Naive B cell (primary cell): ENCODE data around the gene PRR14. TPM values are rescaled to one million over a fixed set of nuclear protein-coding genes. Genes with fewer than 3 reads are reported as not detected.
"Not testable (repeated sequence)": the region's sequence is repeated elsewhere in the genome, so short reads cannot be mapped to it uniquely, and the experiment has no call there.

ENCODE experiments used
- ATAC-seq, 2 donors: fragments of 150-1000 bp; cut with Tn5 transposase; 2 replicates each; pipeline ENCODE4 v1.10.0; 2021; ENCODE audit warnings: low read depth in 2 of 2, mild to moderate bottlenecking in 2 of 2, moderate library complexity in 2 of 2
- DNase-seq: peaks from one replicate; pipeline ENCODE4 v3.0.0; 2022
- H3K27ac Mint-ChIP-seq, 6 donors: one replicate each; pipeline ENCODE4 v1.8.0; 2020 to 2022; ENCODE audit warnings: mild to moderate bottlenecking in 6 of 6, mixed read lengths in 6 of 6, moderate library complexity in 5 of 6, inconsistent platforms in 2 of 6
- H3K27me3 Mint-ChIP-seq, 3 donors: one replicate each; pipeline ENCODE4 v1.8.0; 2021 to 2022; ENCODE audit warnings: mixed read lengths in 3 of 3, mild to moderate bottlenecking in 1 of 3
- H3K36me3 Mint-ChIP-seq, 2 donors: one replicate each; pipeline ENCODE4 v1.8.0; 2020 to 2022; ENCODE audit warnings: mixed read lengths in 2 of 2, inconsistent platforms in 1 of 2, mild to moderate bottlenecking in 1 of 2
- H3K4me1 Mint-ChIP-seq, 3 donors: one replicate each; pipeline ENCODE4 v1.8.0; 2020 to 2022; ENCODE audit warnings: mixed read lengths in 3 of 3, inconsistent platforms in 1 of 3, mild to moderate bottlenecking in 1 of 3, moderate library complexity in 1 of 3
- H3K4me3 Mint-ChIP-seq, 8 donors: one replicate each; pipeline ENCODE4 v1.8.0; 2020 to 2022; ENCODE audit warnings: mild to moderate bottlenecking in 8 of 8, mixed read lengths in 8 of 8, moderate library complexity in 8 of 8, inconsistent platforms in 2 of 8
- H3K9me3 Mint-ChIP-seq, 7 donors: one replicate each; pipeline ENCODE4 v1.8.0; 2020 to 2022; ENCODE audit warnings: mixed read lengths in 7 of 7, mild to moderate bottlenecking in 5 of 7, inconsistent platforms in 2 of 7, moderate library complexity in 1 of 7
- polyA plus RNA-seq, 6 donors: library from polyadenylated mRNA; unstranded; fragments of 300-500 nt; fragmentation: Illumina TruSeq; gene quantifications; one replicate each; pipeline ENCODE4 v1.2.3, GENCODE V29; 2021; ENCODE audit warnings: low read depth in 6 of 6

PRR14 gene
- polyA plus RNA-seq, 6 donors from 2014 or later, result 11.6 to 40.9 (median 17.8) TPM

- no peaks in the 10 kb centered on the region for H3K27me3 Mint-ChIP-seq
- H3K27ac Mint-ChIP-seq, result peak overlapping the region in 1 of 6 donors; percentile 56
- ATAC-seq (peak in 1 of 2 donors; percentile 9), DNase-seq (no peak)
- H3K4me3 Mint-ChIP-seq, result no peak overlapping the region
- H3K4me1 Mint-ChIP-seq, result peaks cover 0 to 14% (median 4%) of the 10 kb centered on the region in 3 donors
- no peaks in the 10 kb centered on the region for H3K9me3 Mint-ChIP-seq
- peaks cover 4 to 10% of the 10 kb centered on the region in 2 donors for H3K36me3 Mint-ChIP-seq
Measured at GRCh38 chr16:30669026-30669902, 18.5 kb downstream of the PRR14 start.

GRCh38 chr16:30669903-30670824 is 19.4 kb downstream of the PRR14 start:
- H3K4me3 Mint-ChIP-seq, result peak overlapping the region in 1 of 8 donors; percentile 20
- peaks cover 4 to 10% of the 10 kb centered on the region in 2 donors for H3K36me3 Mint-ChIP-seq
- no peak for DNase-seq
- H3K27me3 Mint-ChIP-seq, result no peaks in the 10 kb centered on the region
- H3K27ac Mint-ChIP-seq, result peak overlapping the region in 4 of 6 donors; percentile 30 to 88 (median 50)
- peak in 1 of 2 donors; percentile 20 for ATAC-seq
- no peaks in the 10 kb centered on the region for H3K9me3 Mint-ChIP-seq
- H3K4me1 Mint-ChIP-seq, result peaks cover 0 to 10% (median 4%) of the 10 kb centered on the region in 3 donors

GRCh38 chr16:30675143-30675542 is 24.4 kb downstream of the PRR14 start:
- Mint-ChIP-seq H3K4me3 (no peak overlapping the region), H3K36me3 (no peaks in the 10 kb centered on the region), H3K27ac (no peak overlapping the region), H3K9me3 (no peaks in the 10 kb centered on the region), H3K27me3 (no peaks in the 10 kb centered on the region), H3K4me1 (peaks cover 0 to 4% (median 0%) of the 10 kb centered on the region in 3 donors)
- no peak for ATAC-seq
- DNase-seq, result no peak

- Mint-ChIP-seq H3K4me3 (no peak overlapping the region), H3K27me3 (peaks cover 0 to 5% (median 0%) of the 10 kb centered on the region in 3 donors), H3K27ac (no peak overlapping the region), H3K9me3 (no peaks in the 10 kb centered on the region), H3K4me1 (peaks cover 0 to 6% (median 1%) of the 10 kb centered on the region in 3 donors), H3K36me3 (no peaks in the 10 kb centered on the region)
- no peak for ATAC-seq
- no peak for DNase-seq
Measured at GRCh38 chr16:30677931-30678585, 27.3 kb downstream of the PRR14 start.

GRCh38 chr16:30678586-30678970 is 27.8 kb downstream of the PRR14 start:
- DNase-seq (no peak), ATAC-seq (no peak)
- Mint-ChIP-seq H3K4me1 (peaks cover 0 to 6% (median 1%) of the 10 kb centered on the region in 3 donors), H3K27me3 (peaks cover 0 to 5% (median 0%) of the 10 kb centered on the region in 3 donors), H3K4me3 (no peak overlapping the region), H3K27ac (no peak overlapping the region), H3K36me3 (no peaks in the 10 kb centered on the region), H3K9me3 (no peaks in the 10 kb centered on the region)

- Mint-ChIP-seq H3K27me3 (peaks cover 0 to 5% (median 0%) of the 10 kb centered on the region in 3 donors), H3K4me3 (no peak overlapping the region), H3K27ac (peak overlapping the region in 1 of 6 donors; percentile 24), H3K9me3 (no peaks in the 10 kb centered on the region), H3K4me1 (peaks cover 0 to 6% (median 1%) of the 10 kb centered on the region in 3 donors), H3K36me3 (no peaks in the 10 kb centered on the region)
- no peak for DNase-seq
- no peak for ATAC-seq
Measured at GRCh38 chr16:30680326-30680725, 29.6 kb downstream of the PRR14 start.

- H3K27me3 Mint-ChIP-seq, result no peaks in the 10 kb centered on the region
- H3K36me3 Mint-ChIP-seq, result no peaks in the 10 kb centered on the region
- H3K9me3 Mint-ChIP-seq, result no peaks in the 10 kb centered on the region
- peak overlapping the region in 1 of 6 donors; percentile 49 for H3K27ac Mint-ChIP-seq
- no peak for DNase-seq
- no peak overlapping the region for H3K4me3 Mint-ChIP-seq
- peaks cover 2 to 8% (median 6%) of the 10 kb centered on the region in 3 donors for H3K4me1 Mint-ChIP-seq
- ATAC-seq, result no peak
Measured at GRCh38 chr16:30688701-30689100, 37.9 kb downstream of the PRR14 start.

GRCh38 chr16:30691907-30692306 is 41.1 kb downstream of the PRR14 start:
- H3K9me3 Mint-ChIP-seq, result no peaks in the 10 kb centered on the region
- no peaks in the 10 kb centered on the region for H3K36me3 Mint-ChIP-seq
- H3K4me1 Mint-ChIP-seq, result peaks cover 9 to 11% (median 10%) of the 10 kb centered on the region in 3 donors
- H3K27ac Mint-ChIP-seq, result no peak overlapping the region
- DNase-seq, result no peak
- H3K27me3 Mint-ChIP-seq, result no peaks in the 10 kb centered on the region
- no peak overlapping the region for H3K4me3 Mint-ChIP-seq
- no peak for ATAC-seq

GRCh38 chr16:30692396-30693064 is 41.8 kb downstream of the PRR14 start:
- peak overlapping the region in 1 of 6 donors; percentile 89 for H3K27ac Mint-ChIP-seq
- no peaks in the 10 kb centered on the region for H3K27me3 Mint-ChIP-seq
- peaks cover 12 to 15% (median 13%) of the 10 kb centered on the region in 3 donors for H3K4me1 Mint-ChIP-seq
- no peak for ATAC-seq
- no peaks in the 10 kb centered on the region for H3K9me3 Mint-ChIP-seq
- no peak overlapping the region for H3K4me3 Mint-ChIP-seq
- DNase-seq, result no peak
- H3K36me3 Mint-ChIP-seq, result no peaks in the 10 kb centered on the region

GRCh38 chr16:30694926-30695693 is 44.4 kb downstream of the PRR14 start:
- no peaks in the 10 kb centered on the region for H3K27me3 Mint-ChIP-seq
- no peaks in the 10 kb centered on the region for H3K36me3 Mint-ChIP-seq
- peak overlapping the region in 1 of 6 donors; percentile 42 for H3K27ac Mint-ChIP-seq
- ATAC-seq, result no peak
- H3K4me1 Mint-ChIP-seq, result peaks cover 30 to 33% (median 31%) of the 10 kb centered on the region in 3 donors
- H3K9me3 Mint-ChIP-seq, result no peaks in the 10 kb centered on the region
- H3K4me3 Mint-ChIP-seq, result peak overlapping the region in 1 of 8 donors; percentile 40
- DNase-seq, result no peak

GRCh38 chr16:30696646-30697045 is 45.9 kb downstream of the PRR14 start:
- DNase-seq, H3K9me3 Mint-ChIP-seq, ATAC-seq, H3K36me3 Mint-ChIP-seq, H3K27me3 Mint-ChIP-seq, H3K27ac Mint-ChIP-seq: not testable (repeated sequence)
- peaks cover 32 to 35% (median 35%) of the 10 kb centered on the region in 3 donors for H3K4me1 Mint-ChIP-seq
- peak overlapping the region in 1 of 8 donors; percentile 53 for H3K4me3 Mint-ChIP-seq
